ENCODE data around the gene ARHGEF40. TPM values are rescaled to one million over a fixed set of nuclear protein-coding genes. Genes with fewer than 3 reads are reported as not detected.

ARHGEF40 gene
- total RNA-seq, 1 experiment from 2014 or later: 16.5 TPM

- DNase-seq (ENCODE audit: low read depth): no peak
Measured at GRCh38 chr14:21112255-21112654, 42.2 kb downstream of the ARHGEF40 start.

- no peak for DNase-seq (ENCODE audit: low read depth)
Measured at GRCh38 chr14:21113369-21113768, 43.3 kb downstream of the ARHGEF40 start.

DNA sequence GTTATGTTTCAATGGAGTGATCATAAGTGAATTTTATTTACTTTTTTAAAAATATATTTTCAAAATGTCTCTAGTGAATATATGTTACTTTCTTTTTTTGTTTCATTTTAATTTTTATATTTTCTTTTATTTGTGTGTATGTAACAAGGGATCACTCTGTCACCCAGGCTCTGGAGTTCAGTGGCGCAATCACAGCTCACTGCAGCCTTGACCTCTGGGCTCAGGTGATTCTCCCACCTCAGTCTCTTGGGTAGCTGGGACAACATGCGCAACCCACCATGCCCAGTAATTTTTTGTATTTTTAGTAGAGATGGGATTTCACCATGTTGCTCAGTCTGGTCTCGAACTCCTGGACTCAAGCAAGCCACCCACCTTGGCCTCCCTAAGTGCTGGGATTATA is 48.8 kb downstream of the ARHGEF40 start:
- no peak for DNase-seq (ENCODE audit: low read depth)

DNA sequence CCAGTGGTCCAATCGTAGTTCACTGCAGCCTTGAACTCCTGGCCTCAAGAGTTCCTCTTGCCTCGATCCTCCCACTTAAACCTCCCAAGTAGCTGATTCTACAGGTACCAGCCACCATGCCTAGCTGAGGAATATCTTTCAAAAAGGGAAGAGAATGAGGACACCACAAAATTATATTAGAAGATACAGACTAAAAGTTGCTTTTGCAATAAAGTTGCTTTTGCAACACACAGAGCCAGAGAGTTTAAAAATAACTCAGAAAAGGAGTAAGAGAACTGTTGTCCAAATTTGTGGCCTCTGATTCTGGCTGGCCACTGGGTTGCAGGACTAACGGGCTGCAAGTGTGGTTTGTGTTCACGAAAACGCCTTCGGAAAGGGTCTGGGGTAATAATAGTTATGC is 50.6 kb downstream of the ARHGEF40 start:
- no peak for DNase-seq (ENCODE audit: low read depth)

DNA sequence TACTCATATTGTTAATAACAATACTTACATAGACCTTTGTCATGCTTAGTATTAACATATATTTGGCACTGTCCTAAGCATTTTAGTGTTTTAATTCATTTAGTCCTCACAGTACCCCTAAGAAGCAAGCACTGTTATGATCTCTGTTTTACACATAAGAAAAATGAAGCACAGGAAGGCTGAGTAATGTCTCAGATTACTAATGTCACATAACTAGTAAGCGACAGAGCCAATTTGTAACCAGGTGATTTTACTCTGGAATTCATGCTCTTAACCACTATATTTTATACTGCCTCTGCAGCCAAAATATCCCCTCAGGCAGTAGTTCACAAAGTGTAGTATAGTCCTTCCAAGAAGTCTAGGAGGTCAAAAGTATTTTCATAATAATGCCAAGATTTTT is 51.0 kb downstream of the ARHGEF40 start:
- DNase-seq (ENCODE audit: low read depth): no peak

DNA sequence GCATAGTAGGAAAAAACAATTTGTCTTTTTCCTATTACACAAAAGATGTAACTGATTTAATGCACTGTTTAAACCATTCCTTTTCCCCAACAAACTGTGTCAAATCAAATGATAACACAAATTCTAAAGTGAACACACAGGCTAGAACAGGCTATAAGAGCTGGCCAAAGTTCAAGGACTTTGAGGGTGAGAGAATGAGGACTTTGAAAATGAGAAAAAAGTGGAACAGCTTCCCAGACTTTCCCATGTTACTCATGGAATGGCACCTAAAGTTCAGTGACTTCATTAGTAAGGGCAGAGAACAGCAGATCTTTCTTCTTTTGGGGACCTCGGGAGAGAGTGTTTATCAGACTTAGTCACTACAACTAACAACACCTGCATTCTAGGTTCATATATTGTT is 53.3 kb downstream of the ARHGEF40 start:
- no peak for DNase-seq (ENCODE audit: low read depth)

DNA sequence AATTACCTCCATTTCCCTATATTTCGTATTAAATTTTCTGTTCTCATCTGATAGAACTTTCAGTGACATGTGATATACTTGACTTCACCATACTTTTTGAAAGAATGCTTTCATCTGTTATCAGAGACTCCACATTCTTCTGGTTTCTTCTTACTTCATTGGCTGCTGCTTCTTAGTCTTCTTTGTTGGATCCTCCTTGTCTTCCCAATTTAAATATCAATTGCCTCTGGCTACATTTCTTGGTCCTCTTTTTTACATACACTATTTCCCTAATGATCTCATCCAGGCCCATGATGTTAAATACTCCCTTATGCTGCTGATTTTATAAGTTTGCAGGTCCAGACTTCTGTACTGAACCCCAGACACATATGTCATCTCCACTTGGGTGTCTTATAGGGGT is 63.8 kb downstream of the ARHGEF40 start:
- DNase-seq (ENCODE audit: low read depth): no peak

GRCh38 chr14:21136024-21136423 is 65.9 kb downstream of the ARHGEF40 start:
- DNase-seq (ENCODE audit: low read depth): no peak

Small RNA genes within 50 kb of the gene (small RNA-seq; reads per million reads assigned to genes)
- gene RNU6-252P: not detected

Other genes starting within 250 kb of the ARHGEF40 start
- not detected in 2 replicates for gene RNASE3, start 178.9 kb upstream of the ARHGEF40 start, total RNA-seq (2014; rRNA removed; shearing (Covaris generic))
- not detected in 2 replicates for gene RNASE2, start 114.8 kb upstream of the ARHGEF40 start, total RNA-seq (2014; rRNA removed; shearing (Covaris generic))
- gene METTL17, start 80.3 kb upstream of the ARHGEF40 start, total RNA-seq (2014; rRNA removed; shearing (Covaris generic)): 100 and 101 TPM in 2 replicates
- 0.05 TPM in 1 of 2 replicates, not detected in the other for gene SLC39A2, start 71.0 kb upstream of the ARHGEF40 start, total RNA-seq (2014; rRNA removed; shearing (Covaris generic))
- 13.1 and 16.9 TPM in 2 replicates for gene NDRG2, start 45.2 kb upstream of the ARHGEF40 start, total RNA-seq (2014; rRNA removed; shearing (Covaris generic))
- gene TPPP2, start 40.1 kb upstream of the ARHGEF40 start, total RNA-seq (2014; rRNA removed; shearing (Covaris generic)): not detected in 2 replicates
- not detected in 2 replicates for gene RNASE13, start 35.5 kb upstream of the ARHGEF40 start, total RNA-seq (2014; rRNA removed; shearing (Covaris generic))
- gene RNASE7, start 27.9 kb upstream of the ARHGEF40 start, total RNA-seq (2014; rRNA removed; shearing (Covaris generic)): 0.43 TPM in 1 of 2 replicates, not detected in the other
- not detected in 2 replicates for gene RNASE8, start 12.5 kb upstream of the ARHGEF40 start, total RNA-seq (2014; rRNA removed; shearing (Covaris generic))
- gene ZNF219, start 28.4 kb downstream of the ARHGEF40 start, total RNA-seq (2014; rRNA removed; shearing (Covaris generic)): 15.0 and 18.7 TPM in 2 replicates
- gene TMEM253, start 30.8 kb downstream of the ARHGEF40 start, total RNA-seq (2014; rRNA removed; shearing (Covaris generic)): 0.50 TPM in 1 of 2 replicates, not detected in the other
- not detected in 2 replicates for gene OR5AU1, start 85.8 kb downstream of the ARHGEF40 start, total RNA-seq (2014; rRNA removed; shearing (Covaris generic))
- gene HNRNPC, start 199.1 kb downstream of the ARHGEF40 start, total RNA-seq (2014; rRNA removed; shearing (Covaris generic)): 1,396 and 1,870 TPM in 2 replicates
- not detected in 2 replicates for gene RPGRIP1, start 209.8 kb downstream of the ARHGEF40 start, total RNA-seq (2014; rRNA removed; shearing (Covaris generic))

All from HT1080 (cell line).